Putamen (tissue), 1 donor: ENCODE measurements around the gene NOL12.
"Not testable (repeated sequence)": the region's sequence is repeated elsewhere in the genome, so short reads cannot be mapped to it uniquely, and the experiment has no call there.

Experiments used
- DNase-seq: peaks from one replicate; pipeline ENCODE4 v3.0.0-alpha.2; 2016; ENCODE audit warnings: low spot score

The NOL12 gene

GRCh38 chr22:37679670-37680069 lies 6.5 kb upstream of the NOL12 start:
- DNase-seq: no peak

- DNase-seq: no peak
These were observed 5.8 kb upstream of the NOL12 start for GRCh38 chr22:37680191-37680851.

- no peak for DNase-seq
These were observed 5.1 kb upstream of the NOL12 start for GRCh38 chr22:37681001-37681424.

DNA sequence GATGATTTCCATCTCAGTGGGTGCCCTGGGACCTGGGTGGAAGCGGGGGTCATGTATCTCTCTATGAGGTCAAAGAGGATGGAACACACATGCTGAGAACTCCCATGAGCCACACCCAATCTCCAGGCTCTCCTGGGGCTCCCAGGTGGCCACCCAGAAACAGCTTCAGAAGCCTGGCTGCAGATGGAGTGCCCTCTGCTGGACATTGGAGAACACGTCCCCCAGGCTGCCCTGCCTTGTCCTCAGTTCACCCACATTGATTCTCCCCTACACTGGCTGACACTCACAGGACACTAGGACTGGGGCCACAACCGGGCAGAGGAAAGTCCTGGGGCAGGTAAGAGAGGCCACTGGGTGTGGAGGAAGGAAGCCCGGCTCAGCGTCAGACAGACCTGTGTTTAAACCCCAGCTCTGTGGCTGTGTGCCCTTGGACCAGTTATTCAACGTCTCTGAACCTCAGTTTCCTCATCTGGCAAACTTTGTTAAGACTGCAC lies 4.5 kb upstream of the NOL12 start:
- DNase-seq: no peak

- no peak for DNase-seq
These were observed 1.1 kb upstream of the NOL12 start for GRCh38 chr22:37684803-37685615.

- DNase-seq: no peak
These were observed 4.3 kb downstream of the NOL12 start for GRCh38 chr22:37690407-37690806.

GRCh38 chr22:37690901-37691504 lies 4.9 kb downstream of the NOL12 start:
- no peak for DNase-seq

DNA sequence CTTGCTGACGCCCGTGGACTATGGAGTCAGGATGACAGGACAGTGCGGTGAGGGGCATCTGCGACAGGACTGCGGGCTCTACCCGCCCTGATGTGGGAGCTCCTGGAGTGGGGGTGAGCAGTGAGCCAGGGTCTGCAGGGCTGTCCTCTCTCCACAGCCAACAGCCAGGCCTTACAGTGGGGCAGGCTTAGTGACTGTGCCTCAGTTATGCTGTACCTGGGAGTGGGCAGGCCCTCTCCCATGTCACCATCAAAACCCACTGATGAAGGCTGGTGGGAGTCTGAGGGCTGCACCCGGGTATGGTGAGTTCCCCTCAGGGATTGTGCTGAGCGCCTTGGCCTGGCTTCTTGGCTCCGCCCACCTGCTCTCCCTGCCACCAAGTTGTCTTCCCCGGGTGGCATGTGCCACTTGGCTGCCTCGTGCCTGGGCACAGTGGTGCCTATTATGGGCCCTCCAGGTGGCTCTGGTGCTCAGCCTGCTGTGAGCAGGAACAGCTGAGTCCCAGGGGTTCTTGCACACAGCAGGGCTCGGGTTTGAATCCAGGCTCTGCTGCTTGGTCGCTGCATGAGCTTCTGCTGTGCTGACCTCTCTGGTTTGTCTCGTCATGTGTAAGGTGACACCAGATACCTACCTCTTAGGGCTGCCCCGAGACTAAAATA lies 6.6 kb downstream of the NOL12 start:
- no peak for DNase-seq

GRCh38 chr22:37694131-37694530 lies 8.0 kb downstream of the NOL12 start:
- DNase-seq: not testable (repeated sequence)

DNA sequence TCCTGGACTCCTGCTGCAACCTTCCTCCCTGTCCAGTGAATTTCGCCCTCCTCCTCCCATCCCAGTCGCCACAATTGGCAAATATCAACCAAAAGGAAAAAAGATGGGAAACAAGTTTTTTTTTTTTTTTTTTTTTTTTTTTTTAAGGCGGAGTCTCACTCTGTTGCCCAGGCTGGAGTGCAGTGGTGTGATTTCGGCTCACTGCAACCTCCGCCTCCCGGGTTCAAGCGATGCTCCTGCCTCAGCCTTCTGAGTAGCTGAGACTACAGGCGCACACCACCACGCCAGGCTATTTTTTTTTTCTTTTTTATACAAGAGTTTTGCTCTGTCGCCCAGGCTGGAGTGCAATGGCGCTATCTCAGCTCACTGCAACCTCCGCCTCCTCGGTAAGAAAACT lies 10.1 kb downstream of the NOL12 start:
- not testable (repeated sequence) for DNase-seq

- peak; percentile 71 for DNase-seq
These were observed 10.8 kb downstream of the NOL12 start, which contains the start of gene TRIOBP for GRCh38 chr22:37696657-37697537. TSS of gene TRIOBP (plus strand) at chr22:37697048. CDS start at chr22:37701366, 4,318 bp downstream.

GRCh38 chr22:37697538-37697835 lies 11.3 kb downstream of the NOL12 start:
- no peak for DNase-seq

- DNase-seq: no peak
These were observed 15.1 kb downstream of the NOL12 start for GRCh38 chr22:37701141-37701786.

DNA sequence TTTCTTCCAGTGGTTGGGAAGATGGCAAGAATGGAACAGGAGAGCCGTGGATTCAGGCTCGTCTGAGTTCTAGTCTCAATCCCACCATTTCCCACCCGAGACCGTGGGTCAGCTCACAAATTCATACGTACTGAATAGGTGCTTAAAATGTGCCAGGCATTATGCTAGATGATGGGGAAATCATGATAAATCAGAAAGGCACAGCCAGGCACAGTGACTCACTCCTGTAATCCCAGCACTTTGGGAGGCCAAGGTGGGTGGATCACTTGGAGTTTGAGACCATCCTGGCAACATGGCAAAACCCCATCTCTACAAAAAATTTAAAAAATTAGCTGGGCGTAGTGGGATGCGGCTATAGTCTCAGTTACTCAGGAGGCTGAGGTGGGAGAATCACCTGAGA lies 17.8 kb downstream of the NOL12 start:
- DNase-seq: no peak

DNA sequence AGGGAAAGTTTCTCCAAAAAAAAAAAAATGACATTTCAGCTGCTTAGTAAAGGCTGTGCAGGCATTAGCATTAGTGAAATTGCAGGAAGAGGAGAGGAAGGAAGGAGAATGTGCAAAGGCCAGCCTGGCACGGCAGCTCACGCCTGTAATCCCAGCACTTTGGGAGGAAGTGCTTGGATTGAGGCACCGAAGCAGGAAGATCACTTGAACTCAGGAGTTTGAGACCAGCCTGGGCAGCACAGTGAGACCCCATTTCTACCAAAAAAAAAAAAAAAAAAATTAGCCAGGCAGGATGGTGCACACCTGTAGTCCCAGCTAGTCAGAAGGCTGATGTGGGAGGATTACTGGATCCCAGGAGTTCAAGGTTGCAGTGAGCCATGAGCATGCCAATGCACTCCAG lies 18.5 kb downstream of the NOL12 start:
- no peak for DNase-seq

DNA sequence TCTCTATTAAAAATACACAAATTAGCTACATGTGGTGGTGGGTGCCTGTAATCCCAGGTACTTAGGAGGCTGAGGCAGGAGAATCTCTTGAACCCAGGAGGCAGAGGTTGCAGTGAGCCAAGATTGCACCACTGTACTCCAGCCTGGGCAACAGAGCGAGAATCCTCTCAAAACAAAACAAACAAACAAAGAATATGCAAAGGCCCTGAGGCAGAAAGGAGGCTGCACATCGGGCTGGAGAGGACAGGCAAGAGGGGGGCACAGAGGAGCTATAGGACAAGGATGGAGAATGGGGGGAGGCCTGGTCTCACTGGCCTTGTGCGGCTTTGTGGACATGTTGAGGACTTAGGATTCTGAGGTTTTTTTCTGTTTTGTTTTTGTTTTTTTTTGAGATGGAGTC lies 19.1 kb downstream of the NOL12 start:
- no peak for DNase-seq

DNA sequence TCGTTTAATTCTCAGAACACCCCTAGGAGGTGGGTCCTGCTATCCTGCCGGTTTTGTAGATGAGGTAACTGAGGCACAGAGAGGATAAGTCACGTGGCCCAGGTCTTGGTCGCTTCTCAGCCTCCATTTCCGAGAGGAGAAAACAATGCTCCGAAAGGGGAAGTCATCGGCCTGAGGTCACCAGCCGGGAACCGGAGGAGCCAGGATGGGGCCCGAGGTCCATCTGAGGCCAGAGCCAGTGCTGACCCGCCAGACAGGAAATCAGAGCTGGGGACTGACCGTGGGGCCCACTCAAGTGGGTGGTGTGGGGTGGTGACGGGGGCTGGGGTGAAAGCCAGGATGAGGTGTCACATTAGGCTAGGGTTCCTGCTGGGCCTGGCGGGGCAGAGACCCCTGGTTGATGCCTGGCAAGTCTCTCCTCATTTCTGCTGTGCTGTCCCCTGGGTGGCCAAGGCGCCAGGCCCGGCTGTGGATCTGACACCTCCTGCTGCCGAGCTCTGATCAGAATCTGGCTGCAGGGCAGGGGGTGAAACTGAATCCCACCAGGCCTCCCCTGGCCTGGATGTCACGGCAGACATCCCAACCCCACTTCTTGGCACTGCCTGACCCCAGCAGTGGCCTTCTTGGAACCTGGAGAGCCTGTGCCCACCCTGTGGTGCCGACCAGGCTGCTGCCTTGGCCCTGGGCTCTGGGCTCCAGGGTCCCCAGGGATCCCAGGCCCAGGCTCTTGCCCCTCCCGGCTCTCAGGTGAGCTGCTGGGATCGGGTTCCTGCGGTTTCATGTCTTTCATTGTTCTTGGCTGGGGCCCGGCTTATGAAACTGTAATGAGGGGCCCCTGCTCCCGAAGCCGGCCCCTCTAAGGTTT lies 22.7 kb downstream of the NOL12 start:
- no peak for DNase-seq

GRCh38 chr22:37709445-37709765 lies 23.3 kb downstream of the NOL12 start:
- no peak for DNase-seq

- no peak for DNase-seq
These were observed 24.5 kb downstream of the NOL12 start for GRCh38 chr22:37710675-37711074.

GRCh38 chr22:37711490-37711889 lies 25.3 kb downstream of the NOL12 start:
- DNase-seq: no peak
